T-helper 1 cell treated with Interleukin-12 subunit alpha and Interleukin-12 subunit beta and Interleukin-4 antibody, amounts not matched to agents 30 μg/mL and 1 μg/mL, for 36 hours (primary cell): ENCODE measurements around the gene SESN1.
"Not testable (repeated sequence)": the region's sequence is repeated elsewhere in the genome, so short reads cannot be mapped to it uniquely, and the experiment has no call there.

ENCODE experiments used
- H3K27ac Mint-ChIP-seq: one replicate; pipeline ENCODE4 v1.8.0; 2021; ENCODE audit warnings: mild to moderate bottlenecking, mixed read lengths
- H3K27me3 Mint-ChIP-seq: one replicate; pipeline ENCODE4 v1.8.0; 2021; ENCODE audit warnings: low read depth, mixed read lengths
- H3K36me3 Mint-ChIP-seq: one replicate; pipeline ENCODE4 v1.8.0; 2021; ENCODE audit warnings: low read depth, mixed read lengths
- H3K4me1 Mint-ChIP-seq: one replicate; pipeline ENCODE4 v1.8.0; 2021; ENCODE audit warnings: low read depth, mixed read lengths
- H3K4me3 Mint-ChIP-seq: one replicate; pipeline ENCODE4 v1.8.0; 2021; ENCODE audit warnings: mild to moderate bottlenecking, moderate library complexity, mixed read lengths
- H3K9me3 Mint-ChIP-seq: one replicate; pipeline ENCODE4 v1.8.0; 2021; ENCODE audit warnings: mixed read lengths

The SESN1 gene

GRCh38 chr6:109094416-109095035 lies at the start of gene SESN1:
TSS of gene SESN1 (minus strand) at chr6:109094846. CDS start at chr6:109094073, 773 bp downstream.
- peaks cover 54% of the 10 kb centered on the region for H3K4me1 Mint-ChIP-seq
- peak within 1 kb of the TSS; percentile 99 for H3K27ac Mint-ChIP-seq
- H3K27me3 Mint-ChIP-seq: no peaks in the 10 kb centered on the region
- H3K36me3 Mint-ChIP-seq: peaks cover 11% of the 10 kb centered on the region
- peak within 1 kb of the TSS; percentile 90 for H3K4me3 Mint-ChIP-seq
- no peaks in the 10 kb centered on the region for H3K9me3 Mint-ChIP-seq

- Mint-ChIP-seq H3K27me3 (no peaks in the 10 kb centered on the region), H3K36me3 (peaks cover 15% of the 10 kb centered on the region)
These were observed 48.5 kb upstream of the SESN1 start for GRCh38 chr6:109143191-109143590.

GRCh38 chr6:109142067-109142466 lies 47.4 kb upstream of the SESN1 start:
- not testable (repeated sequence) for H3K27me3 Mint-ChIP-seq, H3K27ac Mint-ChIP-seq, H3K9me3 Mint-ChIP-seq, H3K4me1 Mint-ChIP-seq, H3K4me3 Mint-ChIP-seq
- peaks cover 11% of the 10 kb centered on the region for H3K36me3 Mint-ChIP-seq

More at GRCh38 chr6:109143191-109143590, 48.5 kb upstream of the SESN1 start:
- Mint-ChIP-seq H3K4me1 (peaks cover 2% of the 10 kb centered on the region), H3K9me3 (no peaks in the 10 kb centered on the region), H3K27ac (no peak overlapping the region), H3K4me3 (no peak overlapping the region)

GRCh38 chr6:109139109-109139508 lies 44.5 kb upstream of the SESN1 start:
- no peaks in the 10 kb centered on the region for H3K27me3 Mint-ChIP-seq
- H3K27ac Mint-ChIP-seq: no peak overlapping the region
- no peak overlapping the region for H3K4me3 Mint-ChIP-seq
- peaks cover 2% of the 10 kb centered on the region for H3K4me1 Mint-ChIP-seq
- H3K9me3 Mint-ChIP-seq: peaks cover 4% of the 10 kb centered on the region
- peaks cover 13% of the 10 kb centered on the region for H3K36me3 Mint-ChIP-seq

GRCh38 chr6:109136530-109136929 lies 41.9 kb upstream of the SESN1 start:
- not testable (repeated sequence) for H3K4me1 Mint-ChIP-seq, H3K4me3 Mint-ChIP-seq, H3K27ac Mint-ChIP-seq, H3K9me3 Mint-ChIP-seq, H3K27me3 Mint-ChIP-seq
- peaks cover 13% of the 10 kb centered on the region for H3K36me3 Mint-ChIP-seq

GRCh38 chr6:109136039-109136438 lies 41.4 kb upstream of the SESN1 start:
- not testable (repeated sequence) for H3K27ac Mint-ChIP-seq, H3K9me3 Mint-ChIP-seq, H3K4me3 Mint-ChIP-seq, H3K4me1 Mint-ChIP-seq, H3K27me3 Mint-ChIP-seq, H3K36me3 Mint-ChIP-seq

- not testable (repeated sequence) for H3K4me3 Mint-ChIP-seq, H3K36me3 Mint-ChIP-seq, H3K4me1 Mint-ChIP-seq, H3K27ac Mint-ChIP-seq, H3K9me3 Mint-ChIP-seq, H3K27me3 Mint-ChIP-seq
These were observed 41.0 kb upstream of the SESN1 start for GRCh38 chr6:109135600-109135999.

- H3K27ac Mint-ChIP-seq: no peak overlapping the region
- peaks cover 11% of the 10 kb centered on the region for H3K36me3 Mint-ChIP-seq
- H3K4me3 Mint-ChIP-seq: no peak overlapping the region
- H3K27me3 Mint-ChIP-seq: no peaks in the 10 kb centered on the region
- peaks cover 6% of the 10 kb centered on the region for H3K9me3 Mint-ChIP-seq
- H3K4me1 Mint-ChIP-seq: peaks cover 2% of the 10 kb centered on the region
These were observed 35.4 kb upstream of the SESN1 start for GRCh38 chr6:109130065-109130464.

- H3K36me3 Mint-ChIP-seq: peaks cover 3% of the 10 kb centered on the region
- H3K9me3 Mint-ChIP-seq: no peaks in the 10 kb centered on the region
- H3K27me3 Mint-ChIP-seq: no peaks in the 10 kb centered on the region
- no peak overlapping the region for H3K4me3 Mint-ChIP-seq
- H3K4me1 Mint-ChIP-seq: peaks cover 7% of the 10 kb centered on the region
- no peak overlapping the region for H3K27ac Mint-ChIP-seq
These were observed 30.9 kb upstream of the SESN1 start for GRCh38 chr6:109125504-109125903.

GRCh38 chr6:109124219-109124618 lies 29.6 kb upstream of the SESN1 start:
- H3K4me1 Mint-ChIP-seq: peaks cover 11% of the 10 kb centered on the region
- no peak overlapping the region for H3K27ac Mint-ChIP-seq
- H3K36me3 Mint-ChIP-seq: no peaks in the 10 kb centered on the region
- no peaks in the 10 kb centered on the region for H3K27me3 Mint-ChIP-seq
- no peaks in the 10 kb centered on the region for H3K9me3 Mint-ChIP-seq
- no peak overlapping the region for H3K4me3 Mint-ChIP-seq

GRCh38 chr6:109121411-109121810 lies 26.8 kb upstream of the SESN1 start:
- Mint-ChIP-seq H3K27ac (no peak overlapping the region), H3K36me3 (no peaks in the 10 kb centered on the region), H3K4me3 (no peak overlapping the region), H3K4me1 (peaks cover 11% of the 10 kb centered on the region), H3K9me3 (no peaks in the 10 kb centered on the region), H3K27me3 (no peaks in the 10 kb centered on the region)

- no peak overlapping the region for H3K4me3 Mint-ChIP-seq
- H3K27ac Mint-ChIP-seq: no peak overlapping the region
- no peaks in the 10 kb centered on the region for H3K36me3 Mint-ChIP-seq
These were observed 24.3 kb upstream of the SESN1 start for GRCh38 chr6:109118871-109119354.

GRCh38 chr6:109118337-109118736 lies 23.7 kb upstream of the SESN1 start:
- Mint-ChIP-seq H3K36me3 (no peaks in the 10 kb centered on the region), H3K4me1 (peaks cover 13% of the 10 kb centered on the region), H3K27ac (no peak overlapping the region), H3K4me3 (no peak overlapping the region), H3K9me3 (no peaks in the 10 kb centered on the region), H3K27me3 (no peaks in the 10 kb centered on the region)

More at GRCh38 chr6:109118871-109119354, 24.3 kb upstream of the SESN1 start:
- Mint-ChIP-seq H3K4me1 (peaks cover 13% of the 10 kb centered on the region), H3K27me3 (no peaks in the 10 kb centered on the region), H3K9me3 (no peaks in the 10 kb centered on the region)

- H3K27ac Mint-ChIP-seq: no peak overlapping the region
- H3K4me3 Mint-ChIP-seq: no peak overlapping the region
- H3K36me3 Mint-ChIP-seq: no peaks in the 10 kb centered on the region
- H3K27me3 Mint-ChIP-seq: no peaks in the 10 kb centered on the region
- no peaks in the 10 kb centered on the region for H3K9me3 Mint-ChIP-seq
- H3K4me1 Mint-ChIP-seq: peaks cover 15% of the 10 kb centered on the region
These were observed 22.8 kb upstream of the SESN1 start for GRCh38 chr6:109117346-109118035.

- H3K9me3 Mint-ChIP-seq: peaks cover 11% of the 10 kb centered on the region
- H3K4me1 Mint-ChIP-seq, H3K27ac Mint-ChIP-seq, H3K27me3 Mint-ChIP-seq, H3K36me3 Mint-ChIP-seq, H3K4me3 Mint-ChIP-seq: not testable (repeated sequence)
These were observed 18.0 kb upstream of the SESN1 start for GRCh38 chr6:109112663-109113062.
